ENCODE measurements around the gene ALCAM.
A peak's percentile ranks its signal among the peaks of the same experiment; 100 is the strongest.

ALCAM gene

DNA sequence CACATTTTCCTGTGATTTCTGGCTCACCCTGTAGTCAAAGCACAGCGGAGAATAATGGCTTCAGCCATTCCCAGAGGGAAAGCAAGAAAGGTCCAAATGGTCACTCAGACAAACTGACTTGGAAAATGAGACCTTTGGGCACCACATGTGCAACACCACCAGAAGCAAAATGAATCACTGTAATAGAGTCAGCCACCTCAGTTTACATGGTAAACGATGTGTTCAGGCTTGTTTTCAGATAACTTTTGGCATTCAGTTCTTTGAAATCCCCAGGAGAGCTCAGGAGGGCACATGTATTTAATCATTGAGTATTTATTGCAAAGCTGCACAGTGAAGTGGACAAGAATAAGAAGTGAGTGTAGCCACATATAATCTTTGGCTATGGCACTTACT lies 38.4 kb upstream of the ALCAM start:
- TF ChIP-seq, protein P1, sequence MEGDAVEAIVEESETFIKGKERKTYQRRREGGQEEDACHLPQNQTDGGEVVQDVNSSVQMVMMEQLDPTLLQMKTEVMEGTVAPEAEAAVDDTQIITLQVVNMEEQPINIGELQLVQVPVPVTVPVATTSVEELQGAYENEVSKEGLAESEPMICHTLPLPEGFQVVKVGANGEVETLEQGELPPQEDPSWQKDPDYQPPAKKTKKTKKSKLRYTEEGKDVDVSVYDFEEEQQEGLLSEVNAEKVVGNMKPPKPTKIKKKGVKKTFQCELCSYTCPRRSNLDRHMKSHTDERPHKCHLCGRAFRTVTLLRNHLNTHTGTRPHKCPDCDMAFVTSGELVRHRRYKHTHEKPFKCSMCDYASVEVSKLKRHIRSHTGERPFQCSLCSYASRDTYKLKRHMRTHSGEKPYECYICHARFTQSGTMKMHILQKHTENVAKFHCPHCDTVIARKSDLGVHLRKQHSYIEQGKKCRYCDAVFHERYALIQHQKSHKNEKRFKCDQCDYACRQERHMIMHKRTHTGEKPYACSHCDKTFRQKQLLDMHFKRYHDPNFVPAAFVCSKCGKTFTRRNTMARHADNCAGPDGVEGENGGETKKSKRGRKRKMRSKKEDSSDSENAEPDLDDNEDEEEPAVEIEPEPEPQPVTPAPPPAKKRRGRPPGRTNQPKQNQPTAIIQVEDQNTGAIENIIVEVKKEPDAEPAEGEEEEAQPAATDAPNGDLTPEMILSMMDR (conservative IDR thresholded peaks at IDR 0.05; ENCODE audit: low read length), result no peak

DNA sequence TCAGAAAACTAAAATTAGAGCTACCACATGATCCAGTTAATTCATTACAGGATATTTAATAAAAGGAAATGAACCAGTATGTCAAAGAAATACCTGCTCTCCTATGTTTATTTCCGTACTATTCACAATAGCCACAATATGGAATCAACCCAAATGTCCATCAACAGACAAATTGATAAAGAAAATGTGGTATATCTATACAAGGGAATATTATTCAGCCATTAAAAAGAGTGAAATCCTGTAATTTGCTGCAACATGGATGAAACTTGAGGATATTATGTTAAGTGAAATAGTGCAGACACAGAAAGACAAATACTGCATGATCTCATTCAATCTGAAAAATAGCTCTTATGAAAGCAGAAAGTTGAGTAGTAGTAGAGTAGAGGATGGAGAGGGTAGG lies 33.7 kb upstream of the ALCAM start:
- H3K4me3 ChIP-seq (ENCODE audit: low read length), result no peak overlapping the region
- TF ChIP-seq, protein P1 (conservative IDR thresholded peaks at IDR 0.05; ENCODE audit: low read length), result no peak
- DNase-seq (ENCODE audit: low read depth), result no peak

More for the DNA sequence above, 38.4 kb upstream of the ALCAM start:
- H3K4me3 ChIP-seq (ENCODE audit: low read length), result no peak overlapping the region
- no peak for DNase-seq (ENCODE audit: low read depth)

DNA sequence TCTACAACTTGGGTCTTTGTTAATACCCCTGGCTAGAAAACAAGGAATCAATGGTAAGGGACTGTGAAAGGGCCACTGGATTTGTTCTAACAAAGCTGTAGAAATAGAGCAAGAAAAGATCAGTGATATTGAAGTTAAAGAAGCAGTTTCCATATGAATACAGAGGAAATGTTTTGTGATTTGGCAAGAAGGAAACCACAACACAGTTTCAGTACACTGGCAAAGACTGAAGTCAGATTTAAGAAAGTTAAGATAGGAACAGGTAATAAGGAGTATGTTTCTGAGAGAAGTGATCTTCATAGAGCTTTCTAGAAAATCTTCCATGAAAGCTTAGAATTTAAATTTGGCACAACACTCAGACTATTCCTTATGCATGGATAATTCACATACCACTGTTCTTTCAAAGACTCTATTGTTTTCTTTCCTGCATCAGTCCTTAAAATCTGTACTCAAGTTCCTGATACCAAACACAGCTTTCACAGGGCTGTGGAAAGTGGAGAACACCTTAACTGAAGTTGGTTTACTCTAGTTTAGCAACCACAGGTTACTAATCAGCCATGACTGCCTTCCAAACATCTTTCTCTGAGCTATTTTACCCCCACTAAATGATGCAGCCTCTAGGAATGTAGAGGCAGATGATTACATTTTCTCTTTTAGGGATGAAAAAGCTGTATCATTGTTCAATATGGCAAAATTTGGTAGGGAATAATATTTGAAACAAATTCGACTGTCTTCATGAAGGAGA lies 32.4 kb upstream of the ALCAM start:
- TF ChIP-seq, protein P1 (conservative IDR thresholded peaks at IDR 0.05; ENCODE audit: low read length), result no peak
- peak; percentile 53 for DNase-seq (ENCODE audit: low read depth)
- no peak overlapping the region for H3K4me3 ChIP-seq (ENCODE audit: low read length)

GRCh38 chr3:105339946-105340345 lies 26.8 kb upstream of the ALCAM start:
- no peak for DNase-seq (ENCODE audit: low read depth)
- TF ChIP-seq, protein P1 (conservative IDR thresholded peaks at IDR 0.05; ENCODE audit: low read length), result no peak
- H3K4me3 ChIP-seq (ENCODE audit: low read length), result no peak overlapping the region

DNA sequence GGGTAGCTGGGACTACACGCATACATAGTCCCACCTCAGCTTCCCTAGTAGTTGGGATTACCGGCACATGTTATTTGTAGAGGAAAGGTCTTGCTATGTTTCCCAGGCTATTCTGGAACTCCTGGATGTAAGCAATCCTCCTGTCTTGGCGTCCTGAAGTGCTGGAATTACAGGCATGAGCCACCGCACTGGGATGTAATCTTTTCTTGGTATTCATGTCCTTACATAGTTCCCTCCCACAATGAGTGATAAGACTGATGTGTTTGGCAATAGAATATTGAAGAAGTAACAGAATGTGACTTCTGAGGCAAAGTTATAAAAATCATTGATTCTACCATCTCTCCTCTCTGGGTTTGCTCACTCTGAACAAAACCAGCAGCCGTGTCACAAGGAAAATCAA lies 22.7 kb upstream of the ALCAM start:
- no peak overlapping the region for H3K4me3 ChIP-seq (ENCODE audit: low read length)
- DNase-seq (ENCODE audit: low read depth), result no peak
- TF ChIP-seq, protein P1 (conservative IDR thresholded peaks at IDR 0.05; ENCODE audit: low read length), result no peak

DNA sequence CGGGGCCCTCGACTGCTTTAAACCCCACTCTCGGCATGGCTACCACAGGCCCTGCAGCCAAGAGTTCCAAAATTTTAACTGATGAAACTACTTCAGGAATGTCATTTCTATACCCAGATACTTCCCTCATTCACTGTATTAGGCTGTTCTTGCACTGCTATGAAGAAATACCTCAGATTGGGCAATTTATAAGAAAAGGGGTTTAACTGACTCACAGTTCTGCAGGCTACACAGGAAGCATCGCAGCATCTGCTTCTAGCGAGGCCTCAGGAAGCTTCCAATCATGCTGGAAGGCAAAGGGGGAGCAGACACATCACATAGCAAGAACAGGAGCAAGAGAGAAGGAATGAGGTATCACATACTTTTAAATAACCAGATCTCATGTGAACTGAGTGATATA lies 21.6 kb upstream of the ALCAM start:
- TF ChIP-seq, protein P1 (conservative IDR thresholded peaks at IDR 0.05; ENCODE audit: low read length), result no peak
- DNase-seq (ENCODE audit: low read depth), result peak; percentile 33
- no peak overlapping the region for H3K4me3 ChIP-seq (ENCODE audit: low read length)

- no peak overlapping the region for H3K4me3 ChIP-seq (ENCODE audit: low read length)
- TF ChIP-seq, protein P1 (conservative IDR thresholded peaks at IDR 0.05; ENCODE audit: low read length), result no peak
- DNase-seq (ENCODE audit: low read depth), result no peak
Measured at GRCh38 chr3:105347625-105348302, 18.9 kb upstream of the ALCAM start.
